Measurements from ENCODE around the gene MYT1. TPM values are rescaled to one million over a fixed set of nuclear protein-coding genes. Genes with fewer than 3 reads are reported as not detected.

Gene MYT1
- polyA plus RNA-seq, 1 of the 3 experiments (the other 2 are of a cell fraction), result 0.10 TPM

- Histone ChIP-seq H4K20me1 (ENCODE audit: insufficient read depth) (no peaks in the 10 kb centered on the region), H2AFZ (ENCODE audit: low read depth) (no peak overlapping the region), H3K36me3 (replicated peaks in 1 of 2; ENCODE audit: control insufficient read depth in 1 of 2, insufficient read depth in 2 of 2, low read length in 1 of 2) (no peaks in the 10 kb centered on the region), H3K27me3 (ENCODE audit: insufficient read depth) (peaks cover 5% of the 10 kb centered on the region; the same call in 1 of the 2 replicates), H3K9me2 (no peaks in the 10 kb centered on the region), H3K4me1 (ENCODE audit: control insufficient read depth in 1 of 2, insufficient read depth in 2 of 2, low read depth in 1 of 2, low read length in 1 of 2) (peaks cover 0 to 60% of the 10 kb centered on the region in 2 experiments; a peak in 2 of 4 replicates), H3K27ac (ENCODE audit: low read depth in 2 of 2, low read length in 1 of 2) (no peak overlapping the region), H3K4me3 (ENCODE audit: low read depth in 2 of 2, low read length in 1 of 2) (no peak overlapping the region), H3K4me2 (no peak overlapping the region), H3K9me3 (no peaks in the 10 kb centered on the region), H3F3A (replicated peaks; ENCODE audit: insufficient read depth) (no peaks in the 10 kb centered on the region), H3K9ac (no peak overlapping the region), H3K79me2 (ENCODE audit: insufficient read depth) (no peaks in the 10 kb centered on the region)
- ChIA-PET POLR2A (no interaction called here), CTCF (interaction anchor here (1.4 kb wide), 1 partner anchor 74 kb away, joined by 4 read pairs; the partner anchor contains the start of gene LKAAEAR1)
- no peak for TF ChIP-seq MXI1 (IDR thresholded peaks at IDR 0.05; ENCODE audit: low read depth, low read length)
- WGBS (ENCODE audit: low lambda C conversion rate), result 44% methylated on average over 8 of the region's 9 CpGs
- no peak for DNase-seq
These were observed 5.6 kb upstream of the MYT1 start for GRCh38 chr20:64158346-64159285.

GRCh38 chr20:64159286-64159680, 5.0 kb upstream of the MYT1 start:
- Histone ChIP-seq H3K4me2 (no peak overlapping the region), H3K9me3 (no peaks in the 10 kb centered on the region), H3F3A (replicated peaks; ENCODE audit: insufficient read depth) (no peaks in the 10 kb centered on the region), H3K9me2 (no peaks in the 10 kb centered on the region), H3K27me3 (ENCODE audit: insufficient read depth) (peaks cover 7% of the 10 kb centered on the region; the same call in 1 of the 2 replicates), H3K27ac (ENCODE audit: low read depth in 2 of 2, low read length in 1 of 2) (no peak overlapping the region), H2AFZ (ENCODE audit: low read depth) (no peak overlapping the region), H3K4me3 (ENCODE audit: low read depth in 2 of 2, low read length in 1 of 2) (no peak overlapping the region), H3K9ac (no peak overlapping the region), H3K36me3 (replicated peaks in 1 of 2; ENCODE audit: control insufficient read depth in 1 of 2, insufficient read depth in 2 of 2, low read length in 1 of 2) (no peaks in the 10 kb centered on the region), H4K20me1 (ENCODE audit: insufficient read depth) (no peaks in the 10 kb centered on the region), H3K79me2 (ENCODE audit: insufficient read depth) (no peaks in the 10 kb centered on the region), H3K4me1 (ENCODE audit: control insufficient read depth in 1 of 2, insufficient read depth in 2 of 2, low read depth in 1 of 2, low read length in 1 of 2) (peaks cover 0 to 56% of the 10 kb centered on the region in 2 experiments; a peak in 2 of 4 replicates)
- WGBS (ENCODE audit: low lambda C conversion rate), result 63% methylated on average over 7 of the region's 8 CpGs
- ChIA-PET CTCF (no interaction called here), POLR2A (no interaction called here)
- no peak for TF ChIP-seq IRF3 (IDR thresholded peaks at IDR 0.05; ENCODE audit: low read depth, low read length)
- no peak for TF ChIP-seq TEAD4 (IDR thresholded peaks at IDR 0.05; ENCODE audit: borderline replicate concordance, insufficient read depth)
- TF ChIP-seq NFIC (IDR thresholded peaks at IDR 0.05; ENCODE audit: borderline replicate concordance), result no peak
- TF ChIP-seq TCF12 (IDR thresholded peaks at IDR 0.05), result no peak
- TF ChIP-seq YY1 (IDR thresholded peaks at IDR 0.05; ENCODE audit: low read depth), result no peak
- TF ChIP-seq, protein P1, sequence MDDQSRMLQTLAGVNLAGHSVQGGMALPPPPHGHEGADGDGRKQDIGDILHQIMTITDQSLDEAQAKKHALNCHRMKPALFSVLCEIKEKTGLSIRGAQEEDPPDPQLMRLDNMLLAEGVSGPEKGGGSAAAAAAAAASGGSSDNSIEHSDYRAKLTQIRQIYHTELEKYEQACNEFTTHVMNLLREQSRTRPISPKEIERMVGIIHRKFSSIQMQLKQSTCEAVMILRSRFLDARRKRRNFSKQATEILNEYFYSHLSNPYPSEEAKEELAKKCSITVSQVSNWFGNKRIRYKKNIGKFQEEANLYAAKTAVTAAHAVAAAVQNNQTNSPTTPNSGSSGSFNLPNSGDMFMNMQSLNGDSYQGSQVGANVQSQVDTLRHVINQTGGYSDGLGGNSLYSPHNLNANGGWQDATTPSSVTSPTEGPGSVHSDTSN (IDR thresholded peaks at IDR 0.05), result no peak
- DNase-seq, result no peak

GRCh38 chr20:64159711-64160110, 4.5 kb upstream of the MYT1 start:
- no peaks in the 10 kb centered on the region for H3K36me3 ChIP-seq (replicated peaks in 1 of 2; ENCODE audit: control insufficient read depth in 1 of 2, insufficient read depth in 2 of 2, low read length in 1 of 2)
- POLR2A ChIA-PET, result no interaction called here
- no peaks in the 10 kb centered on the region for H4K20me1 ChIP-seq (ENCODE audit: insufficient read depth)
- no peak overlapping the region for H3K4me3 ChIP-seq (ENCODE audit: low read depth in 2 of 2, low read length in 1 of 2)
- no peak overlapping the region for H2AFZ ChIP-seq (ENCODE audit: low read depth)
- H3F3A ChIP-seq (replicated peaks; ENCODE audit: insufficient read depth), result no peaks in the 10 kb centered on the region
- CTCF ChIA-PET, result no interaction called here
- H3K79me2 ChIP-seq (ENCODE audit: insufficient read depth), result no peaks in the 10 kb centered on the region
- H3K4me2 ChIP-seq, result no peak overlapping the region
- peaks cover 0 to 51% of the 10 kb centered on the region in 2 experiments; a peak in 2 of 4 replicates for H3K4me1 ChIP-seq (ENCODE audit: control insufficient read depth in 1 of 2, insufficient read depth in 2 of 2, low read depth in 1 of 2, low read length in 1 of 2)
- H3K27ac ChIP-seq (ENCODE audit: low read depth in 2 of 2, low read length in 1 of 2), result no peak overlapping the region; a peak in 1 of 4 replicates
- peaks cover 11% of the 10 kb centered on the region for H3K27me3 ChIP-seq (ENCODE audit: insufficient read depth)
- H3K9me3 ChIP-seq, result no peaks in the 10 kb centered on the region
- 66% methylated on average over 6 of the region's 7 CpGs for WGBS (ENCODE audit: low lambda C conversion rate)
- no peak for DNase-seq
- no peaks in the 10 kb centered on the region for H3K9me2 ChIP-seq
- H3K9ac ChIP-seq, result no peak overlapping the region
- TF ChIP-seq SIN3A (IDR thresholded peaks at IDR 0.05; ENCODE audit: borderline replicate concordance, low read depth, low read length), result no peak
- no peak for TF ChIP-seq SMC3 (IDR thresholded peaks at IDR 0.05; ENCODE audit: low read depth, low read length)
- TF ChIP-seq FOSL2 (IDR thresholded peaks at IDR 0.05; ENCODE audit: borderline replicate concordance, low read depth), result no peak
- TF ChIP-seq TAF1 (IDR thresholded peaks at IDR 0.05; ENCODE audit: borderline replicate concordance, low read depth, low read length), result no peak
- no peak for TF ChIP-seq TCF12 (IDR thresholded peaks at IDR 0.05)
